Transverse colon (tissue), 4 donors: ENCODE results near the gene PTDSS2.

Experiments
- POLR2AphosphoS5 ChIP-seq, 3 donors: sonication (generic); formaldehyde crosslinking; IDR thresholded peaks; one replicate each; pipeline ENCODE4 v1.6.1; 2016; ENCODE audit warnings: antibody characterized with exemption in 3 of 3
- TF ChIP-seq, protein P1 (sequence below), 5 experiments: fragments of 200-600 bp in 3 of 5; fragments of 450-650 bp in 2 of 5; sonication (generic) in 3 of 5; IDR thresholded peaks; 1 replicate in 2 of 5; 2 replicates in 3 of 5; pipeline ENCODE4 v1.5.1; 2016 to 2017; ENCODE audit warnings: antibody characterized with exemption in 5 of 5, inconsistent platforms in 3 of 5, mild to moderate bottlenecking in 2 of 5, moderate library complexity in 1 of 5

DNA sequence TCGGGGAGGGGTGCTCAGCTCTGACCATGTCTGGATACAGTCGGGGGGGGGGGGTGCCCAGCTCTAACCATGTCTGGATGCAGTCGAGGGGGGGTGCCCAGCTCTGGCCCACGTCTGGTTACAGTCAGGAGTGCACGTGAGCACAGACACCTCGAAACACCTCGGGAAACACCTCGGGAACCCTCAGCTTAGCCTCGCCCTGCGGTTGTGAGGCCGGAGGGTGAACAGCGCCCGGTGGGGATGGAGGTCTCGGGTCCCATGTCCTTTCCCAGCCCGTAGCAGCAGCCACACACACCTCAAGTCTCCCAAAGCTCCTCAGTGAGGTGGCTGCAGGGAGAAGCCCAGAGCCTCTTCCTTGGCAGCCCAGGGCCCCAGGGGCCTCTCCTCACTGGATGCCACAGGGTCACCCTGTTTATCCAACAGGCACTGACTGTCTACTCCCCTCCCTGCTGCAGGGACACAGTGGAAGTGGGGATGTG is 37.4 kb upstream of the PTDSS2 start:
- TF ChIP-seq, protein P1, sequence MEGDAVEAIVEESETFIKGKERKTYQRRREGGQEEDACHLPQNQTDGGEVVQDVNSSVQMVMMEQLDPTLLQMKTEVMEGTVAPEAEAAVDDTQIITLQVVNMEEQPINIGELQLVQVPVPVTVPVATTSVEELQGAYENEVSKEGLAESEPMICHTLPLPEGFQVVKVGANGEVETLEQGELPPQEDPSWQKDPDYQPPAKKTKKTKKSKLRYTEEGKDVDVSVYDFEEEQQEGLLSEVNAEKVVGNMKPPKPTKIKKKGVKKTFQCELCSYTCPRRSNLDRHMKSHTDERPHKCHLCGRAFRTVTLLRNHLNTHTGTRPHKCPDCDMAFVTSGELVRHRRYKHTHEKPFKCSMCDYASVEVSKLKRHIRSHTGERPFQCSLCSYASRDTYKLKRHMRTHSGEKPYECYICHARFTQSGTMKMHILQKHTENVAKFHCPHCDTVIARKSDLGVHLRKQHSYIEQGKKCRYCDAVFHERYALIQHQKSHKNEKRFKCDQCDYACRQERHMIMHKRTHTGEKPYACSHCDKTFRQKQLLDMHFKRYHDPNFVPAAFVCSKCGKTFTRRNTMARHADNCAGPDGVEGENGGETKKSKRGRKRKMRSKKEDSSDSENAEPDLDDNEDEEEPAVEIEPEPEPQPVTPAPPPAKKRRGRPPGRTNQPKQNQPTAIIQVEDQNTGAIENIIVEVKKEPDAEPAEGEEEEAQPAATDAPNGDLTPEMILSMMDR (IDR thresholded peaks at IDR 0.05) = no peak
- TF ChIP-seq POLR2AphosphoS5 (IDR thresholded peaks at IDR 0.05) = no peak
